Kidney (tissue), 14 donors: ENCODE measurements around the gene DEPP1. TPM values are rescaled to one million over a fixed set of nuclear protein-coding genes. Genes with fewer than 3 reads are reported as not detected.

Experiments used
- DNase-seq, 5 donors: peaks; one replicate each; pipeline ENCODE4 v3.0.0-alpha.2; 2013 to 2020
- FAIRE-seq: peaks from 2 replicates; lab custom pipeline; 2012; peaks lifted over from hg19 to GRCh38; lab: Jason Lieb, UNC
- H3K27ac ChIP-seq, 2 donors: one replicate each; pipeline ENCODE4 v1.7.0; 2013; ENCODE audit warnings: low read depth in 2 of 2, low read length in 2 of 2, inconsistent platforms in 1 of 2
- H3K27me3 ChIP-seq: one replicate; pipeline ENCODE4 v1.7.1; 2013; ENCODE audit warnings: low read length, inconsistent platforms; ENCODE audit not compliant: control insufficient read depth, insufficient read depth
- H3K36me3 ChIP-seq, 3 donors: one replicate each; pipeline versions ENCODE4 v1.7.0 to v1.7.1; 2013; ENCODE audit warnings: low read length in 3 of 3, control low read depth in 1 of 3, inconsistent platforms in 1 of 3; ENCODE audit not compliant: insufficient read depth in 3 of 3, control insufficient read depth in 2 of 3
- H3K4me1 ChIP-seq, 3 donors: one replicate each; pipeline versions ENCODE4 v1.7.0 to v1.7.1; 2013; ENCODE audit warnings: low read length in 3 of 3, inconsistent platforms in 1 of 3, low read depth in 1 of 3; ENCODE audit not compliant: control insufficient read depth in 2 of 3, insufficient read depth in 2 of 3
- H3K4me3 ChIP-seq, 3 donors: one replicate each; pipeline versions ENCODE4 v1.7.0 to v1.8.1; 2013; ENCODE audit warnings: low read length in 3 of 3, control low read depth in 1 of 3, inconsistent platforms in 1 of 3
- H3K9ac ChIP-seq, 3 donors: one replicate each; pipeline versions ENCODE4 v1.7.0 to v1.7.1; 2013; ENCODE audit warnings: low read length in 3 of 3, control low read depth in 1 of 3, inconsistent platforms in 1 of 3
- H3K9me3 ChIP-seq, 3 donors: one replicate each; pipeline versions ENCODE4 v1.7.0 to v1.7.1; 2013; ENCODE audit warnings: low read length in 3 of 3, control low read depth in 1 of 3, inconsistent platforms in 1 of 3; ENCODE audit not compliant: control insufficient read depth in 2 of 3, insufficient read depth in 1 of 3
- CTCF ChIP-seq: IDR thresholded peaks from 3 replicates; pipeline ENCODE4 v1.5.1; 2012; ENCODE audit warnings: mild to moderate bottlenecking, moderate library complexity, borderline replicate concordance; ENCODE audit not compliant: insufficient read depth; ENCODE audit errors: extremely low read depth
- intact Hi-C: fragments of 100-400 bp; cut with DNase I; formaldehyde crosslinking; loops from one replicate; pipeline ENCODE4 v1.11.1; 2022
- polyA plus RNA-seq: library from polyadenylated mRNA; stranded (reverse); fragments of 350-450 nt; fragmentation: Illumina TruSeq; extraction: RNeasy Lipid Tissue Mini Kit (QIAGEN cat#74804); gene quantifications from one replicate; pipeline ENCODE4 v1.2.3, GENCODE V29; 2014; ENCODE audit warnings: low read depth, low replicate concordance; ENCODE audit not compliant: insufficient read depth
- total RNA-seq: library from RNA; stranded (reverse); fragmentation: NEBNext Ultra II Directional; extraction: Animal tissue kit (Norgen Biotek cat#: 25700); gene quantifications from one replicate; pipeline ENCODE4 v1.2.1, GENCODE V29; 2021
- donor health status: control.
- donor health status: control.
- donor health status: control.
- donor health status: control.
- donor health status: control.
- donor health status: DM: yes; HTN: yes; CAD: no.
- donor health status: Normal renal cell carcinoma (clear cell type).

DEPP1 gene
- total and polyA plus RNA-seq, 2 donors from 2014 or later = 44.4 to 146 TPM

DNA sequence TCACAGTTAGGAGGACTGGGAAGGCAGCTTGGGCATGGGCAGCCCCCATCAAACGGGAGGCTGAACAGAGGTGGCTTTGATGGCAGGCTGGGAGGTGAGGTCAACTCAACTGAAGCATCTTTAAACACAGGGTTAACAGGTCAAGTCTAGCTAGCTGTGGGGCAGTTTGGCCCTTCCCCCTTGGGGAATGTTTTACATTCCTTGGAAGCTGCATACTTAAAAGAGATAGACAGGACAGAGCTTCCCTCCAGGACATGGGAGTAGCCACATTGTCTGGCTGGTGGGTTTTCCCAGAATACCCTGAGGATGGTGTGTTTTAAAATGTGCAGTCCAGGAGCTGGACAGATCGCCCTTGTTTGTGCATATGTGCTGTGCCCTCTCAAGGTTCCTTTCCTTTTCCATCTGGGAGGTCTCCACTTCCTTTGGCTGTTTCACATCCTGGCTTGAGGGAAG is 25.8 kb downstream of the DEPP1 start:
- no peaks in the 10 kb centered on the region for H3K9me3 ChIP-seq
- TF ChIP-seq CTCF = no peak
- no peak overlapping the region for H3K4me3 ChIP-seq
- no peaks in the 10 kb centered on the region for H3K36me3 ChIP-seq
- no peak overlapping the region for H3K27ac ChIP-seq
- peaks cover 0 to 25% (median 11%) of the 10 kb centered on the region in 3 donors for H3K4me1 ChIP-seq
- H3K9ac ChIP-seq = no peak overlapping the region
- DNase-seq (peak in 1 of 5 donors; percentile 43), FAIRE-seq (no peak)
- H3K27me3 ChIP-seq = no peaks in the 10 kb centered on the region
- intact Hi-C loops = no loop called here

DNA sequence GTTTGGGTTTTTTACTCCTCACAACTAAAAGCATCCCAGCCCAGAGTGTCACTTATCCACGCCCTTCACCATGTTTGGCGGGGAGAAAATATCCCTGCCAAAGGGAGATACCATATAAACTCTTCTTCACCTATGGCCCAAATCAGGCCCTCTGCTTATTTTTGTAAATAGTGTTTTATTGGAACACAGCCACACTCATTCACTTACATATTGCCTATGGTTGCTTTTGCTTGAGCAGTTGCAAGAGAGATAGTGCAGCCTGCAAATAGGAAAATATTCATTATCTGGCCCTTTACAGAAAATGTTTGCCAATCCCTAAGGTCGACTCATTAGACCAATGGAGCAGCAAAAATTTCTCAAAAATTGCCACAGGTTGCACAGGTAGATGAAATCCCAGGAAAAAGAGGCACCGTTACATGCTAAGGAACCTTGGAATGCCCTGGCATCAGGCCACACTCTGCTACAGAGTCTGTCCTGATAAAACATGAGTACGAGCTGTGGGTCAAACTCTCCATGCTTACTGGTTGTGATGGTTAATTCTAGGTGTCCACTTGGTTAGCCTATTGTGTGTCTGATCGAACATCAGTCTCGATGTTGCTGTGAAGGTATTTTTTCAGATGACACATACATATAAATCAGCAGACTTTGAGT is 26.9 kb downstream of the DEPP1 start:
- Histone ChIP-seq H3K27me3 (no peaks in the 10 kb centered on the region), H3K4me3 (no peak overlapping the region), H3K4me1 (peaks cover 0 to 21% (median 11%) of the 10 kb centered on the region in 3 donors), H3K9ac (no peak overlapping the region), H3K9me3 (no peaks in the 10 kb centered on the region), H3K27ac (no peak overlapping the region), H3K36me3 (no peaks in the 10 kb centered on the region)
- intact Hi-C loops = no loop called here
- no peak for TF ChIP-seq CTCF
- DNase-seq (peak in 1 of 5 donors; percentile 11), FAIRE-seq (no peak)

- Histone ChIP-seq H3K9me3 (no peaks in the 10 kb centered on the region), H3K9ac (no peak overlapping the region), H3K4me1 (peaks cover 0 to 21% (median 11%) of the 10 kb centered on the region in 3 donors), H3K27me3 (no peaks in the 10 kb centered on the region), H3K4me3 (no peak overlapping the region), H3K36me3 (no peaks in the 10 kb centered on the region), H3K27ac (no peak overlapping the region)
- intact Hi-C loops = no loop called here
- TF ChIP-seq CTCF = no peak
- peak in 1 of 5 donors; percentile 13 for DNase-seq
- FAIRE-seq = no peak
Measured at GRCh38 chr10:44950326-44951225, 28.0 kb downstream of the DEPP1 start.
